Measurements from ENCODE around the gene MICB.
"Not testable (repeated sequence)": the region's sequence is repeated elsewhere in the genome, so short reads cannot be mapped to it uniquely, and the experiment has no call there.

GRCh38 chr6:31487674-31488073 is 10.3 kb upstream of the MICB start:
- TF ChIP-seq CTCF (conservative IDR thresholded peaks at IDR 0.05; ENCODE audit: low read length); EZH2phosphoT487 (IDR thresholded peaks at IDR 0.05; ENCODE audit: borderline replicate concordance): not testable (repeated sequence)
